Inferior parietal cortex (tissue), 1 donor: ENCODE measurements around the gene DLG5.

Experiments used
- DNase-seq: peaks from one replicate; pipeline ENCODE4 v3.0.0-alpha.2; 2016; ENCODE audit errors: extremely low spot score

Gene DLG5

DNA sequence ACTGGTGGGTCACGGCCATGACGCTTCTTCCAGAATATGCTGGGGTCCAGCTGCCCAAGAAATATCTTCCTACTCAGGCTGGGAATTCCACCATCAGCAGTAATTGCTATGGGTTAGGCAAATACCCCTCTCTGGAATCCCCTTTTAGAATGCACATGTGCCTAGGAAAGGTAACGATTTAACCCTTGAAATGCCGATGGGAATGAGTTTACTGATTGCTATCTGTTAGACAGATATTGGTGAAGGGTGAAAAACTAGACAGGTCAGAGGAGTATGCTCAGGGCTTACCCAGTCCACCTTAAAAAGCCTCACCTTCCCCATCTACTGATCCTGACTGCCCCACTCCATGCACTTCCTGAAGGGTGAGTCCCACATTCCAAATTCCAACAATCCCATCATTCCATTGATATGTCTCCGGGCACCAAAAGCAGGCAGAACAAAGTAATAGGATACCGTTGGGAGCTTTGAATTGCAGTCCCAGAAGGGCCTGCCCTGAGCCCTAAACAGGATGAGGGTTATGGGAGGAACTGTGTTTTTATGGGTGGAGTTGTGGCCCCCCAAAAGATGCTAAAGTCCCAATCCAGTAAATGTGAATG is 59.3 kb downstream of the DLG5 start:
- DNase-seq, result no peak

DNA sequence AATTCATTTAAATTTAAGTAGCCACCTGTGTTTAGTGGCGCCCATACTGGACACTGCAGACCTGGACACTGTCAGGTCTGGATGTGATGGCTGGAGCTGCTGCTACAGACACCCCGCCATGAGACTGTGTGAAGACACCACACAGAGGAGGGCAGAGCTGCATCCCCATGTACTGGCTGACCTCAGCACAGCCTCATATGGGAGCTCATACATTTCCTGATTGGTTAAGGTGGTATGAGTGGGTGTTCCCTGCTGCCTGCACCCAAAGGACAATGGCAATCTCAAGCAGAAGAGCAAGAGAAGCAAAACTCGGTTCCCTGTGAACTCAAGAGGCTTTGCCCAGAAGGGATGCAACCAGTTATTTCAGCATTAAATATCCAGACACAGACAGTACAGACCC is 60.0 kb downstream of the DLG5 start:
- no peak for DNase-seq

DNA sequence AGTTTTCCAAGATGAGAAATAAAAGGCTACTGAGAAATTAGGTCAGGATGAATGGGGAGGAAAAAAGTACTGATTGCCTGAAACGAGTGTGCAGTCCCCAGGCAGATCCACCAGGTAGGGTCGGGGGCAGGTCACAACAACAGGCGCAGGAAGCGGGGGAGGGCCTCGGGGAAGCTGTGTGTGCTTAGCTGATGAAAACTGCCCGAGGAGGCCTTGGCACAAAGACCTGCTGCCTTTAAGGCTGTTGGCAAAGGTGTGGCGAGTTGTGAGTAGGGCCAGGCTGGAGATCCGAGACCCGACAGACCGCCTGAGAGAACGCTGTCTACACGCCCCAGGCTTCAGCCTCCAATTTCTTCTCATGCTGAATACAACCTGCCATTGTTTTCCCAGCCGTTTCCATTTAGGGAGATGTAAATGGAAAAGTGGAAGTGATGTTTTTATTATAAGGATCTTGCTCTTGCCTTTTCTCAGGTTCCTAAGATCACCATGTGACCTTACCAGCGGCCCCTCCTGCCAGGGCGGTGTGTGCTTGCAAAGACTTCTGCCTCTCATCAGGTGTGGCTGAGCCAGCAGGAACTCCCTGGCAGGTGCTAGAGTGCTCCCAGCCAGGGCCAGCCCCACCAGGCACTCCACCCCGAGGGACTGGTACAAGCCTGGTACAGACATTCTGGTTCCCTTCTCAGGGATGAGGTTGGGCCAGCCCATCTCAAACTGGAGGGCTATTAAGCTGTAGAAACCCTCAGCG is 60.8 kb downstream of the DLG5 start:
- no peak for DNase-seq

DNA sequence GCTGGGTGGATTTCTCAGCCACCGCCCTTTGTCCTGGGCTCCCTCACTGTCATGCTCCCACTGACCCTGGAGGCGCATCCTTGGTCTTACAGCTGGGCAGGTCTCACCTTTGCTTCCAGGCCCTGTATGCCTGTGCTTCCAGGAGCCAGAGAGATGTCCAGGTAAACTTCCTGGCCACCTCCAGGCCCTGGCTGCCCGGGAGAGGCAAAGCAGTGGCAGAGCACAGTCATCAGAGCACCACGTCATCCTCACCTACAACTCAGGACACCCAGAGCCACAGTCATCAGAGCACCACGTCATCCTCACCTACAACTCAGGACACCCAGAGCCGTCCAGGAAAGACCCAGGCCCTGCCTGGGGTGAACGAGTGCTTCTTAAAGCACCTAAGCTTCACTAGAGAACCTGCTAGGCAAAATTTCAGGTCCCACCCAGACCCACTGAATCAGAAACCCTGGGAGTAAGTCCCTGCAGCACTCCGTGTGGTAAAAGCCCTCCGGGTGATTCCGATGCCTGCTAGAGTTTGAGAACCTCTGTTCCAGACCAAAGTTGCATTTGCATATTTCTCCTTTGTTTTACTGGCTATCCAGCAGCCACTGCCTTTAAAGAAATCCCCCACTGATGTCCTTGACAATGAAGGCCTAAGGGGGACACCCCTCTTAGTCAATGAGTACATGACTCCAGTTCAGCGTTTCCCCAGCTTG is 62.3 kb downstream of the DLG5 start:
- no peak for DNase-seq

DNA sequence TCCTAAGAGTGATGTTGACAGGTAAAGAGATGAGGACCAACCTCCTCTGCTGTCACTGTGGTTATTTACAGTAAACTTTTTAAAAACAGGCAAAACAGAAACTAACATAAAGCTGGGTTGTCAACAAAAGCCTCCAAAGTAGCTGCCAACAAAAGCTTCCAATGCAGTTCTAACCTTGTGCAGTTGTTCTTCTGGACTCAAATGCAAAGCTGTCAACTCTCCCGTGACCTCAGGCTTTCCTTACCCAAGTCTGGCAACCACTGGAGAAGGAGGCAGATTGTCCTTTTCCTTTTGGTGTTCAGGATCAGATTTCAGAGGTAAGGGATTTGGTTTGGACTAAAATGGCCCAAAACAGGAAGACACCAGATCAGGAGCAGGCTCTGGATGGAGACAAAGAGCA is 63.1 kb downstream of the DLG5 start:
- DNase-seq, result no peak

DNA sequence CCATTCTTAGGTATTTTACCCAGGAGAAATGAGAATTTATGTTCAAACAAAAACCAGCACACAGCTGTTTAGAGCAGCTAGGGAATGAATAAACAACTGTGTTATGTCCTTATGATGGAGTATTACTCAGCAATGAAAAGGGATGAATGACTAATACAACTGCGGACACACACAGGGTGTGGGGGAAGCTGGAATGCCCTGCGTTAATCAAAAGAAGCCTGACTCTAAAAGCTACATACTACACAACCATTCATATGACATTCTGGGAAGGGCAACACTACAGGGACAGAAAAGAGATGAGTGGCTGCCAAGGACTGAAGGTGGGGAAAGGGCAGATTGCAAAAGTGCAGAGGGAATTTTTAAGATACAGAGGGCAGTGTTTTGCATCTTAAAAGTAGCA is 64.0 kb downstream of the DLG5 start:
- DNase-seq, result no peak

DNA sequence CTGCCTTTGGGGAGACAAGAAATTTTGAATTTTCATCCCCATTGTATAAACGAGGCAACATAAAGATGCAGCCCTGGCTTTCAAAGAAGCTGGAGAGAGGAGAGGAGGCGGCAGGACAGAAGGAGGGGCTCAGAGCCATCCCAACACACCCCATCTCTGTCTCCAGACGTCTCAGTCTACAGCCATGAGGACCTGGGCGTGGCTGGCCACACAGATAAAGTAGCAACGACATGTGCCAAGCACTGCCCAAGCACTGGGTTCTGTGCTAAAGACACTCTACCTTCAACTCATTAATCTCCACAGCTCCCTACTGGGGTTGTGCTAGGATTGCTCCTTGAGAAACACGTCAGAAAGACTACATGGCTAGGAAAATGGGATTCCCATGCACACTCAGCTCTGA is 65.2 kb downstream of the DLG5 start:
- DNase-seq, result no peak

DNA sequence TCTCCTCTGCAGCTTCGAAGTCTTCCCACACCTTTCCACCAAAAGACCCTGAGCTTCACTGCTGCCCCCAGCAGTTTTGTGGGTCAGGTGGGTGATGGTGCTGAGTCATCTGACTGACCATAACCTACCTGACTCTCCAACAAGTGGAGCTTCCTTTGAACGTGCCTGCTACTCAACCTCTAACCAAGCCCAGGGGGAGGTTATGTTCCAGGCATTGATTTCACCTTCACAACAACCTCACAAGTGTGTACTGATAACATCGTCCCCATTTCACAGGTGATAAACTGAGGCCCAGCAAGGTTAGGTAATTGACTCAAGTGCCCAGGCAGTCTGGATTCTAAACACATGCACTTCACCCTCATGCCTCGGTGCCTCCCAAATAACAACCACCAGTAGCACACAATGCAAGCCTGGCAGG is 66.7 kb downstream of the DLG5 start:
- no peak for DNase-seq

DNA sequence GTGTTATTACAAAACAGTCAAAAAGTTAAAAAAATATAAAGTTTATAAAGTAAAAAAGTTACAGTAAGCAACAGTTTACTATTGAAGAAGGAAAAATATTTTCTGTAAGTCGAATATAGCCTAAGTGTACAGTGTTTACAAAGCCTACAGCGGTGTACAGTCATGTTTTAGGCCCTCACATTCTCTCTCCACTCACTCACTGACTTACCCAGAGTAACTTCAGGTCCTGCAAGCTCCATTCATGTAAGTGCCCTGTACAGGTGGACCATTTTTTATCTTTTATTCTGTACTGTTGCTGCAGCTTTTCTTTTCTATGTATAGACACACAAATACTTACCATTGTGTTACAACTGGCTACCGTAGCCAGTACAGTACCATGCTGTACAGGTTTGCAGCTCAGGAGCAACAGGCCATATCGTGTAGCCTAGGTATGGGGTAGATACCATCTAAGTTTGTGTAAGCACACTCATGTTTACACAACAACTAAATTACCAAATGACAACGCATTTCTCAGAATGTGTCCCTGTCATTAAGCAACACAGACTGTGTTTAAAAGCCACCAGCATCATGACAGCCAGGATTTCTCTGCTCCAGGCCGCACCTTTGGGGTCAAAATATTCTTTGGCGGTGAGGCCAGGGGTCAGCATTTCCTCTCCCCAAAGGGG is 67.2 kb downstream of the DLG5 start:
- no peak for DNase-seq

DNA sequence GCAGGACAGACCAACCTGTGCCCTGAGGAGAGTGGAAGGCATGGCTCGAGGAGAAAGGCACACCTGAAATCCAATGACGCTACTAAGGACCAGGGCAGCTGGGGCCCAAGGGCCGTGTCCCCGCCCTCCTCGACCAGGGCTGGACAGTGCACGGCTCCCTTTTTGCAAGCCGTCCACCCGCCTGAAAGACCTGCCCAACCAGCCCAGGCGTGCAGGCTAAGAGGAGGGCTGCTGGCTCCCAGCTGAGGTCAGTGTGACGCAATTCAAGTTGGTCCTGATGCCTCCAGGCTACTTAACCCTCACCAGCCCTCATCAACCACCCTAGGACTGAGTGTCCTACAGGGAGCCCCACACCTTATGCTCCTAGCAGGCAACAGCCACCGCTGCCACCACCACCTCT is 69.3 kb downstream of the DLG5 start:
- no peak for DNase-seq

DNA sequence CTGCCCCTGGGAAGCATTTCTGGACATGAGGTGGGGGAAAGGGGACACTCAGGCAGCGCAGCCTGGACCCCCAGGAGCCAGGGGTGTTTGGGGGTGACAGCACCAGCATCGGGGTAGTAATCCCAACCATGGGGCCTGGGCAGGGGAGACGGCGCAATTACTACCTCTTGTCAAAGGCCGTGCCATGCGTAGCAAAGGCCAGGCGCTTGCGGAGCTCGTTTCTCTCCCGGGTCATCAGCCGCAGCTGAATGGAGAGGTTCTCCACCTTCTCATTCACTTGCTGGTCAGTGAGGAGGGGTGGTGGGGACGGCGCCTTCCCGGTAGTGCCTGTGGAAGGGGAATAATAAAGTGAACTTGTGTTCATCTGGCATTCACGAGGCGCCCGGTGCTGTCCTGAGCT is 70.0 kb downstream of the DLG5 start:
- DNase-seq, result no peak

DNA sequence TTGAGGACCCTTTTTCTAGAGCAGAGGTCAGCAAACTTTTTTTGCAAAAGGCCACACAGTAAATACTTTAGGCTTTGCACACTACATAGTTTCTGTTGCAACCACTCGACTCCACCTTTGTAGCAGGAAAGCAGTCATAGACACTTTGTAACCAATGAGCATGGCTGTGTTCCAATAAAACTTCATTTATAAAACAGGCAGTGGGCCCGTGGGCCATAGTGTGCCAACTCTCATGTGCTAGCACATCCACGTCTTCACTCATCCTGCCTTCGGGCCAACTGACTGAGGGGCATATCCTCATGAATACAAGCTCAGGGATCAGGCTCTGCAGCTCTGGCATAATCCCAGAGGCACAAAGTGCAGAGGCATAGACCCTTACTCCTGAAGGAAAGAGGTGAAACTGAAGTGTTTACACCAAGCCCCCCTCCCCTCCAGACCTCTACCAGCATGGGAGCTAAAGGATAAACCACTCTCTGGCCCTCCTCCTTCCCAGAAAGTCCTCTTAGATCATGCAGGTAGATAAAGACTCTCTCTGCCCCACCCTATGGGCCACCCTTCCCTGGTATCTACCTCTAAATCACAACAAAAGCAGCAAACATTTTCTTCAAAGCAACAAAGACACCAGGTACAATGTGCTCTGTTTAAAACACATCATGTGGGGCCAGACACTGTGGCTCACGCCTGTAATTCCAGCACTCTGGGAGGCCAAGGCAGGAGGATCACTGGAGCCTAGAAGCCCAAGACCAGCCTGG is 71.0 kb downstream of the DLG5 start:
- DNase-seq, result no peak

DNA sequence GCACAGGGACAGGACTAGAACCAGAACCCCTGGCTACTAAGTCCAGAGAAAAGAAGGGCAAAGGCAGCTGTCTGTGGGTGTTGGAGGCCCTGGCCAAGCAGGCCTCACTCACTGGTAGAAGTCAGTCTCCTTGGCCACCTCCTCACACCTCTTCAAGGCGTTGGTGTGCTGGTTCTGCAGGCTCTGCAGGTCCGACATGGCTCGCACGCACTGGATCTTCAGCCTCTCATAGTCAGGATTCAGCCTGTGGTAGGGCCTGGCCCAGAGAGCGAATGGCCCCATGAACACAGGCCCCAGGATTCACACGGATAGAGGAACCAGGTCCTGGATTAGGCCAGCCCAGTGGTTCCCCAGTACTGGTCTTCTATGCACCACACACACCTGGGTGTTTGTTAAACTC is 72.4 kb downstream of the DLG5 start:
- DNase-seq, result no peak

DNA sequence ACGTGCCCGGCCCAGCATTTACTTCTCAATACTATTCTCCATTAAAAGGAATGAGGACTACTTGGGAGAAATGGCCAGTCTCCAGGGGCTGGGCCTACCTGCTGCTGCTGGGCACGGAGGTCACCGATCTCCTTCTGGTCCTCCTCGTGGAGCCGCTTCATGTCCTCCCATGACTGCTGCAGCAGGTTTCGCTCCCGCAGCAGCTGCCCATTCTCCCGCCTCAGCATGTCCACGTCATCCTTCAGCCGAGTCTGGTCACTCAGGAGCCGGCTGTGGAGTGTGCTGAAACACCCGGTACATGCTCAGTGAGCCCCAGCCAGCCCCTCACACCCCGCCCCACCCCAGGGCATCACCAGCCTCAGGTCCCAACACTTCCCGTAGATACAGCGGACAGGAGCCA is 73.3 kb downstream of the DLG5 start:
- no peak for DNase-seq

DNA sequence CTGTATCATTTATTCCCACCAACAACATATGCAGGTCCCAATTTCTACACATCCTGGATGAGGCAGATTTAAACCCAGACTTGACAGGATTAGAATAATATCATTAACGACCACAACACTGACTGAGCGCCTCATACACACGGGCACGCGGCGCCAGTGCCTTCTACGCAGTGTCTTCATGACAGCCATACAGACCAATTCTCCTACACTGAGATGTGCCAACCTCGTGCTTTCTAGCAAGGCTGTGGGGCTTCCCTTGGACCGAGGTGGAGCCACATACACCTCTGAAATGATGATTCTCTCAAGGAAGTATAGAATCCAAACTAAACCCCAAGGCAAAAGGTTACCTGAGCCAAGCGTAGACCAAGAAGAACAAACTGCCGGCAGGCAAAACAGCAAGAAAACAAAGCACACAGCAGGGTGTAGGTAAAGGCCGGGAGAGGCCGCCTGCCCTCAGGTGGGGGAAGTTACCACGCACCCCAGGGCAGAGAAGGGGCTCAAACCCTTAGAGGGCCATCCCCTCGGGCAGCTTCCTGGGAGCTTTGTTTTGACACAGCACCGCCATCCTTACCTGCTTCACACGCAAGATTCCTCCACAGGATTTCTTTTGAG is 75.8 kb downstream of the DLG5 start:
- DNase-seq, result no peak

DNA sequence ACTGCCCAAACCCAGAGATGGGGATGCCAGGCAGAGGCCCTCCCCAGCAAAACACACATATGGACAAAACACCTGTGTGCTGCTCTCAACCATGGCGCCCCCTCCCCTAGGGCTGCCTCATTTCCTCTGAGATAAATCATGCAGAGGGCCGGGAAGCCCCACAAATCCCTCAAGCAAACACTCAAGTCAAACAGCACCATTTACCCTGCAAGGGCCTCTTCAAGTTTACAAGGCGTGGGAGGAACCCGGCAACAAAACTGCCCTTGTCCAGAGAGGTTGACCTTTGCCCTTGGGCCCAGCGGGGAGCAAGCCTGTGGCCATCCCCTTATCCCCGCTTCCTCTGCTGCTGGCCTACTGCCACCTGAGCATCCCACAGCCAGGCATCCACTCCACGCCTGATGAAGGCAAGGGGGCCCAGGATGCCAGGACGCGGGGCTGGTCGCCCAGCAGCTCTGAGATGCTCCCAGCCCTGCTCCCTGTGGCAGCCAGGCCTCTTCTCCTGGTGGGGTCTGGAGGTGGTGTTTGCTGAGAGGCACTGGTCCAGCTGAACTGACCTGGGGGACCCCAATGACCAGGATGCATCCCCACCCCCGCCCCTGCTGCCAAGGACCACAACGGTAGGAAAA is 77.4 kb downstream of the DLG5 start:
- no peak for DNase-seq

DNA sequence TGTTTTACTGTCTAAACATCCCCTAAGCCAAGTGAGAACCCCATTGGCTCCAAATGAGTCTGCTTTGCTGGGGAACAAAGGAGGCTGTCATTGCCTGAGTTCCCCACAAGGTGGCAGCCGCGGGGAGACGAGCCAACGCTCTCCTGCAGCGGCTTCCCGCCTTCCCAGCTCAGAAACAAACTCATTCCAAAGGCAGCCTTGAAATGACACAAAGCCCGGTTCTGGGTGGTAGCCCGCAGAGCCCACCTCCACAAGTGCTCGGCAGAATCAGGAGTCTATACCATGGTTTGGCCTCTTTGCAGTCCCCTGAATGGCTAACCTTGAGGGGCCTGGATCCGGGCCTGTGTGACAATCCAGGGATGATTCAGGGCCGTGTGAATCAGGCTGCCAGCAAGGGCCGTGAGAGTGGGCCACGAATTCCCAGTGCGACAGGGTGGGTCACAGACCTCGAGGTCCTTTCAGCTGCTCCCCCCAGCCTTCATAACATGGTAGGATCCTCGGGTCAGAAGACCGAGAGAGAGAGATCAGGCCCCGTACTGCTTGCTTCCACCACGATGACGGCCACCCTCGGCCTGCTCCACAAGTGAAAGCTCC is 79.7 kb downstream of the DLG5 start:
- DNase-seq, result peak; percentile 92

DNA sequence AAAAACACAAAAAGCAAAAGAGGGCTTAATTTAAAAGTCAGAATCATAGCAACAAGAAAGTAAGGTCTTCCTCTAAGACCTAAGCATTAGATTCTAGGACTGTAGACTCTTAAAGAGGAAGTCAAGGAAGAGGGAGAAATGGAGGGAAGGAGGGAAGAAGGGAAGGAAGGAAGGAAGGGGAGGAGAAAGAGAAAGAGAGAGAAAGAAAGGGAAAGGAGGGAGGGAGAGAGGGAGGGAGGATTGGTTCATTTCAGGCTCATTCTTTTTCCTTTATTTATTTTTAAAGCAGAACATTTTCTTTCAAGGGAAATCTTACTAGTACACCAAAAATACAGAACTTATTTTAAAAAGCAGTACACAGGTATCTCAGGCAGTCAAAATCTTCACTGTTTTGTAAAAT is 81.1 kb downstream of the DLG5 start:
- DNase-seq, result no peak

DNA sequence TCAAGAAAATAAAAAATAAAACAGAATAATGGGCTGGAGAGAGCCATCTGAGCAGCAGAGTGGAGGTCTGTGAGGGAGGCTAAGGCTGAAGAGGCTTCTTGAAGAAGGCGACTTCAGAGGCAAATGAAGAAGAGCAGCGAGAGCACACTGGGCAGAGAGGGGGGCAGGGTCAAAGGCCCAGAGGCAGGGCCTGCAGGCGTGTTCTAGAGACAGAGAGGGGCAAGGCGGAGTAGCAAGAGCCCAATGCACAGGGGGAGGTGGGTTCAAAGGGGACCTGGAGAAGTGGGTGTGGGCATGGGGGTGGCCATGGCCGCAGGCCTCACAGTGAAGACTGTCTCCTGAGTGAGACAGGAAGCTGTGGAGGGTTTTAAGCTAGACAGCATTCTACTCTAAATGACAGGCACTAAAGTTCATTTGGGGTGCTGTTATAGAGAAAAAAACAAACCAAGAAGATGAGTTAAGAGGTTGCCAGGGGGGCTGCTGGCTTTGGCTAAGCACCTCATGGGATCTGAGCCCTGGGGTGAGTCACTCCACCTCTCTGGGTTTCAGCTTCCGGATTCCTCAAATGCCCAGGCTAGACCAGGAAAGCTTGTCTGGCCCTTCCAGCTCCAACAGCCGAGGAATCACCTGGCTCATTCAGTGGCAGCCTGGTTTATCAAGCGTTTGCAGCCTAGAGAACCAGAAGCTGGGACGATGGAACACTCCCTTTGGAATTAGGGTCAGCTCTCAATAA is 81.7 kb downstream of the DLG5 start:
- no peak for DNase-seq

DNA sequence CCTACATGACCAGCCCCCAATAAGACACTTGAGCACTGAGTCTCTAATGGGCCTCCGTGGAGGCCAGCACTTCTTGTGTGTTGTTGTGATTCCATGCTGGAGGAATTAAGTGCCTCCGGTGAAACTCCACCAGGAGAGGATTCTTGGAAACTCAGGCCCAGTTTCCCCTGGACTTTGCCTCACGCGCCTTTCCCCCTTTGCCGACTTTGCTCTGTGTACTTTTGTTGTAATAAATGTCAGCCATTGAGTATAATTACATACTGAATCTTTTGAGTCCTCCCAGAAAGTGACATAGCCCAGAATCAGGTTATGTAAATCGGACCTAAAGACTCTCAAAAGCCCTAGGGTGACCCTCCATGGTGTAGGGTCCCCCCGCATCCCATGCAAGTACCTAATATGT is 82.4 kb downstream of the DLG5 start:
- no peak for DNase-seq
